BE2C (cell line): ENCODE data around the gene MSRB2.

Source experiments
- DNase-seq: peaks from one replicate; pipeline ENCODE4 v3.0.0-alpha.2; 2020
- H3K27me3 ChIP-seq: fragments of 250-450 bp; sonication (Bioruptor Pico); 2 replicates; pipeline ENCODE4 v1.5.1; 2020; ENCODE audit warnings: mild to moderate bottlenecking
- H3K36me3 ChIP-seq: fragments of 250-450 bp; sonication (Bioruptor Pico); 2 replicates; pipeline ENCODE4 v1.5.1; 2020; ENCODE audit warnings: mild to moderate bottlenecking
- H3K4me1 ChIP-seq: fragments of 250-450 bp; sonication (Bioruptor Pico); 2 replicates; pipeline ENCODE4 v1.5.1; 2020
- H3K4me3 ChIP-seq: 2 replicates; pipeline ENCODE4 v1.5.1; 2011; ENCODE audit warnings: low read depth, low read length
- H3K9me3 ChIP-seq: fragments of 250-450 bp; sonication (Bioruptor Pico); 2 replicates; pipeline ENCODE4 v1.5.1; 2020
- CTCF ChIP-seq: IDR thresholded peaks from 2 replicates; pipeline ENCODE4 v1.5.1; 2012; ENCODE audit warnings: mild to moderate bottlenecking, low read depth, low read length

MSRB2 gene

GRCh38 chr10:23096802-23097549, 1.6 kb downstream of the MSRB2 start:
- H3K4me1 ChIP-seq: peaks cover 14% of the 10 kb centered on the region
- peak overlapping the region; percentile 81 for H3K4me3 ChIP-seq
- no peaks in the 10 kb centered on the region for H3K36me3 ChIP-seq
- H3K9me3 ChIP-seq: no peaks in the 10 kb centered on the region
- DNase-seq: peak; percentile 68
- H3K27me3 ChIP-seq: no peaks in the 10 kb centered on the region
- no peak for TF ChIP-seq CTCF

GRCh38 chr10:23099079-23099478, 3.7 kb downstream of the MSRB2 start:
- no peak for DNase-seq
- no peaks in the 10 kb centered on the region for H3K9me3 ChIP-seq
- H3K36me3 ChIP-seq: no peaks in the 10 kb centered on the region
- peaks cover 14% of the 10 kb centered on the region for H3K4me1 ChIP-seq
- no peaks in the 10 kb centered on the region for H3K27me3 ChIP-seq
- no peak for TF ChIP-seq CTCF
- no peak overlapping the region for H3K4me3 ChIP-seq

- Histone ChIP-seq H3K9me3 (no peaks in the 10 kb centered on the region), H3K4me3 (no peak overlapping the region), H3K36me3 (0 out of 2 replicates have a peak, but pooled peaks cover 3% of the 10 kb centered on the region), H3K4me1 (peaks cover 14% of the 10 kb centered on the region), H3K27me3 (no peaks in the 10 kb centered on the region)
- no peak for TF ChIP-seq CTCF
- no peak for DNase-seq
Measured at GRCh38 chr10:23099816-23100215, 4.4 kb downstream of the MSRB2 start.

GRCh38 chr10:23100331-23101030, 5.1 kb downstream of the MSRB2 start:
- H3K36me3 ChIP-seq: 0 out of 2 replicates have a peak, but pooled peaks cover 3% of the 10 kb centered on the region
- no peak for DNase-seq
- no peaks in the 10 kb centered on the region for H3K27me3 ChIP-seq
- peaks cover 14% of the 10 kb centered on the region for H3K4me1 ChIP-seq
- TF ChIP-seq CTCF: no peak
- no peak overlapping the region for H3K4me3 ChIP-seq
- H3K9me3 ChIP-seq: no peaks in the 10 kb centered on the region

GRCh38 chr10:23106331-23107072, 11.1 kb downstream of the MSRB2 start:
- Histone ChIP-seq H3K9me3 (no peaks in the 10 kb centered on the region), H3K4me3 (no peak overlapping the region), H3K4me1 (peaks cover 31% of the 10 kb centered on the region), H3K36me3 (0 out of 2 replicates have a peak, but pooled peaks cover 3% of the 10 kb centered on the region), H3K27me3 (no peaks in the 10 kb centered on the region)
- no peak for DNase-seq
- no peak for TF ChIP-seq CTCF
